A549 treated with GW870086 at 1 μM for 4 hours (cell line): Measurements from ENCODE around the gene PLA2R1. TPM values are rescaled to one million over a fixed set of nuclear protein-coding genes. Genes with fewer than 3 reads are reported as not detected.

ENCODE experiments used
- total RNA-seq: library from RNA; stranded (reverse); fragments of 200-300 nt; extraction: Qiagen RNA extraction; gene quantifications from 5 replicates; pipeline ENCODE4 v1.2.3, GENCODE V29; 2022; ENCODE audit warnings: low read depth

PLA2R1 gene
- 2.0 to 2.7 TPM (median 2.3 TPM) in 5 replicates for total RNA-seq

DNA sequence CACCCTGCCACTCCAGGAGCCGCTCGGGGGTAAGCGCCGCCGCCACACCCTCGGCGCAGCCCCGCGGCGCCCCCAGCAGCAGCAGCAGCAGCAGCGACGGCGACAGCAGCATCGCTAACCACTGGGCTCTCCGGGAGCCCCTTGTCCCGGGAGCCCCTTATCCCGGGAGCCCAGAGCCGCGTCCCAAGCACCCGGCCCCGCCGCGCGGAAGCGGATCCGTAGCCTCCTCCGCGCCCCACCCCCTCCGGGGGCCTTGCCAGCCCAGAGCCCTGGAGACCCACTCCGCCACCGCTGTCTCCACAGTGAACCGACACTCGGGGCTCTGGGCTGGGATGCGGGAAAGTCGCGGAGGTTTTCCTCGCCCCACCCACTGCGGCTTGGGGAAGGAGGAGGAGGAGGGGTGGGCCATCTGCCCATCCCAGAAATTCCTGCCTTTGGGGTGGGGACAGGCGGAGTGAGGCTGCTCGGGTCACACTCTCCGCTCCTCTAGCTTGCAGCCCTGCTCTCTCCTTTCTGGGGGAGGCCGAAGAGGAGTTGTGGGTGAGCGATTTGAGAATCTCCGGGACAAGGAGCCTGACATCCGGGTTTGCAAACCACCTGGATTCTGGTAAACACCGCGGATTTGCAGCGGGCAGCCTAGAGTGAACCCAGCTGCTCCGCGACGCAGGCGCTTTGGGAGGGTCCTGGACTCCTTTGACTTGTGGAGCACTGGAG is at the start of gene PLA2R1:
Gene PLA2R1 (minus strand): TSS at position 324 of the 714 bp plus-strand sequence. CDS start 212 bp downstream, at position 112.

DNA sequence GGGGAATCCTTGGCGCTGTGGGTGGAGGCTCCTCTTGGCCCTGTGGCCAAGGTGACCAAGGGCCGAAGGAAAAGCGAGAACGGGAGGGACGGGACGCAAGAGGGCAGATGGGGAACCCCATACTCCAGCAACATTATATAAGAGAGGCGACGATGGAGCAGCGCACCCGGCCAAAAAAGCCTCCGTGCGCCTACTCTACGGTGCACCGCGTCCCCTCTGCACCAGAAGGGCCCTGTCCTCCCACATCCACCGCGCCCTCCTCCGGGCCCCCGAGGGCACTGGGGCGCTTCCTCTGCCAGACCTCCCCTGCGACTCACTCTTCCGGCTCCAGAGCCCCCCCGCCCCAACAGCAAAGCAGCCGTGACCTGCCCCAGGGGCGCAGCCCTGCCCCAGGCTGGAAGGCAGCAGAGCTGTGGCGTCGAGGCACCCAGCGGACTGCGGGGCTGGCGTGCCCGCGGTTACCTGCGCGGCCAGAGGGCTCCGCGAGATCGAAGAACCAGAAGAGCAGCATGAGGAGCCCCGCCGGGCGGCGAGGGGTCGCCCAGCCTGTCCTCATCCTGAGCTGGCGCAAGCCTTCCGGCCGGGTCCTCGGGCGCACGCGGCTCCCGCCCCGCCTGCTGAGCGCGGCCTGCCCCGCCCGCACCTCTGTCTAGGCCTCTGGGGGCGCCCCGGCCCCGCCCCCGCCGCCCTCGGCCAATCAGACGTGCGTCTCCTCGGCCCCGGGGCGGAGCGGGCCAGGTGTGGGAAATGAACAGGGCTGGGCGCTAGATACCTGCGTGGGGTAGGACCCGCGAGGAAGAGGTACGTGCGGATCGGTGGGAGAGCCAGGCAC is 158.1 kb downstream of the PLA2R1 start, which contains the start of gene LY75:
Gene LY75 (minus strand): TSS at position 630 of the 832 bp plus-strand sequence.

Other genes starting within 250 kb of the PLA2R1 start
- gene LY75, start 157.9 kb downstream of the PLA2R1 start, total RNA-seq, result 0.06 to 0.13 TPM (median 0.09 TPM) in 4 of 5 replicates, not detected in the other
- gene ITGB6, start 137.7 kb upstream of the PLA2R1 start, total RNA-seq, result 0.59 to 0.91 TPM (median 0.78 TPM) in 5 replicates